ENCODE measurements around the gene CPAMD8. TPM values are rescaled to one million over a fixed set of nuclear protein-coding genes. Genes with fewer than 3 reads are reported as not detected.

CPAMD8 gene
- polyA plus RNA-seq, 1 donor, result 2.4 TPM

DNA sequence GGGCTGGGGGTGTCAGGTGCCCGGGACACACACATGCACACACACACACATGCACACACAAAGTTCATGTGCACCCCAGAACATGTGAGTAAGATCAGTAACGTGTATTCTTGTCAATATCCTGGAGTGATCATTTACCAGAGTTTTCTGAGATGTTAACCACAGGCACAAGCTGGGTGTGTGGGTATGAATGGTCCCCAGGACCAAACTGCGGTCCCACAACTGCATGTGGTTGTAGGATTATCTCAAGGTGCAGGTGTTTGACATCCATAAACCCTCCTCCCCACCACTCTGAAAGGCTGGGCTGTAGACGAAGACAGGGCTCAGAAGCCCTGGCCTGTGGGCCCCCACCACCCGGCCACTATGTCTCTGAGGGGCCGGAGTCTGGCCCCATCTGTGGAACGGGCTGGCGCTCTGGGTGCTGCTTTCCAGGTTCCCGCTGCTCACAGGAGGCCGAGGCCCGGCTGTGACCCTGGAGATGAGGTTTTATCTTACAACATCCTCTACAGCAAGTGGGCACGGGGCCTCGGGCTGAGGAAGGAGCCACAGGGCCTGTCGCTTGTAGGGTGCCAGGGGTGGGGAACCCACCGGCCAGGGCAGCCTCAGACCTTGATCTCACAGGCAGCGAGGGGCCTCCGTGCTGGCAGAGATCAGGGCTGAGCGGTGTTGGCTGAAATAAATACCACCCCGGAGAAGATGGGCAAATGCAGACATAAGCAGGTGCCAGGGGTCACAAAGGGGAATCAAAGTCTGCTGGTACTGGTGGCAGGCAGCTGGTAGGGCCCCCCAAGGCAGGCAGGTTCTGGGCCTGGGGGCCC, 133.5 kb downstream of the CPAMD8 start:
- no peak for DNase-seq (ENCODE audit: low read depth)

DNA sequence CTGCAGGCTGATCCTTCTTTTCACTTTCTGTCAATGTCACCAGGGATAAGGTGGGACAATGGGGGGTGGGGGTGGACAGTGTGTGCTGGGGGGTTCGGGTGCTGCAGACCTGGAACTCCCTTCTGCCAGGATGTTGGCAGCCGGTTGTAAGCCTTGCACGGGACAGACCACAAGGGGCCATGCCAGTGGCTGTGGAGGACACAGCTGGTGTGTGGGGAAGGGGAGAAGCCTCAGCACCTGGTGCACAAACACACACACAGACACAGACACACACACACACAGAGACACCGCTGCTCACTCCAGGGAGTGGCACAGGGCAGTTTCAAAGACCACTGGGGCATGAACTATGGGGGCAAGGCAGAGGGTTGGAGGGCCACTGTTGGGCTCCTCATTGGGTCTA, 134.2 kb downstream of the CPAMD8 start:
- DNase-seq (ENCODE audit: low read depth), result no peak

DNA sequence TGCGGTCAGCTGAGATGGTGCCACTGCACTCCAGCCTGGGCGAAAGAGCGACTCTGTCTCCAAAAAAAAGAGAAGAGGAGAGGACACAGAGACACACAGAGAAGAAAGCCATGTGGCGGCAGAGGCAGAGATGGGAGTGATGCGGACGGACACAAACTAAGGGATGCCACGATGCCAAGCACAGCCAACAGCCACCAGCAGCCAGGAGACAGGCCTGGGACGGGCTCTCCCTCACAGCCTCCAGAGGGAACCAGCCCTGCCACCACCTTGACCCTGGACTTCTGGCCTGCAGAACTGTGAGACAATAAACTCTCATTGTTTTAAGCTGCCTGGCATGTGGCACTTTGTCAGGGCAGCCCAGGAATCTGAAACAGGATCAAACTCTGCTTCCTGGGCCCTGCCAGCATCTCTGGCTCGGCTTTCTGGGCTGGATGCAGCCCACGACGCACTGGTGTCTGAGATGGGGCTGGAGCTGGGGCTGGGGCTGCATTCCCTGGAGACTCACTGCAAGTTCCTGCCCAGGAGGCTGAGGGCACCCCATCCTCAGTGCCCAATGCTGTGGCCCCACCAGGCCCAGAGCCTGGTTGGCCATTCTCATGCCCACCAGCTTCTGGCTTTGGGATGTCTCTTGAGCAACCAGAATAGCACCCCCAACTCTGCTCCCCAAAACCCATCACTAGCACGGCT, 134.8 kb downstream of the CPAMD8 start:
- DNase-seq (ENCODE audit: low read depth), result no peak

DNA sequence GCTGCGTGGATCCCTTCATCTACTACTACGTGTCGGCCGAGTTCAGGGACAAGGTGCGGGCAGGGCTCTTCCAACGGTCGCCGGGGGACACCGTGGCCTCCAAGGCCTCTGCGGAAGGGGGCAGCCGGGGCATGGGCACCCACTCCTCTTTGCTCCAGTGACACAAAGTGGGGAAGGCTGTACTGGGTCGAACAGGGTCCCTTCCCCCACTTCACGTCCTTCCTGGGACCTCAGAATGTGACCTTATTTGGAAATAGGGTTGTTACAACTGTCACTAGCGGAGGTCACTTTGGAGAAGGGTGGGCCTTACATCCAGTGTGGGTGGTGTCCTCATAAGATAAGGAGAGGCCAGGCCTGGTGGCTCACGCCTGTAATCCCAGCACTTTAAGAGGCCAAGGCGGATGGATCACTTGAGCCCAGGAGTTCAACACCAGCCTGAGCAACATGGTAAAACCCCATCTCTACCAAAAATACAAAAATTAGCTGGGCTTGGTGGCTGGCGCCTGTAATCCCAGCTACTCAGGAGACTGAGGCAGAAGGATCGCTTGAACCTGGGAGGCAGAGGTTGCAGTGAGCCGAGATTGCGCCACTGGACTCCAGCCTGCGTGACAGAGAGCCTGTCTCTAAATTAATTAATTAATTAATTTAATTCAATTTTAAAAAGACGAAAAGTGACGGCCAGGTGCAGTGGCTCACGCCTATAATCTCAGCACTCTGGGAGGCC, 136.0 kb downstream of the CPAMD8 start:
- no peak for DNase-seq (ENCODE audit: low read depth)

DNA sequence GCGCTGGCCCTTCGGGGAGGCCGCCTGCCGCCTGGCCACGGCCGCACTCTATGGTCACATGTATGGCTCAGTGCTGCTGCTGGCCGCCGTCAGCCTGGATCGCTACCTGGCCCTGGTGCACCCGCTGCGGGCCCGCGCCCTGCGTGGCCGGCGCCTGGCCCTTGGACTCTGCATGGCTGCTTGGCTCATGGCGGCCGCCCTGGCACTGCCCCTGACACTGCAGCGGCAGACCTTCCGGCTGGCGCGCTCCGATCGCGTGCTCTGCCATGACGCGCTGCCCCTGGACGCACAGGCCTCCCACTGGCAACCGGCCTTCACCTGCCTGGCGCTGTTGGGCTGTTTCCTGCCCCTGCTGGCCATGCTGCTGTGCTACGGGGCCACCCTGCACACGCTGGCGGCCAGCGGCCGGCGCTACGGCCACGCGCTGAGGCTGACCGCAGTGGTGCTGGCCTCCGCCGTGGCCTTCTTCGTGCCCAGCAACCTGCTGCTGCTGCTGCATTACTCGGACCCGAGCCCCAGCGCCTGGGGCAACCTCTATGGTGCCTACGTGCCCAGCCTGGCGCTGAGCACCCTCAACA, 136.6 kb downstream of the CPAMD8 start:
- DNase-seq (ENCODE audit: low read depth), result no peak

DNA sequence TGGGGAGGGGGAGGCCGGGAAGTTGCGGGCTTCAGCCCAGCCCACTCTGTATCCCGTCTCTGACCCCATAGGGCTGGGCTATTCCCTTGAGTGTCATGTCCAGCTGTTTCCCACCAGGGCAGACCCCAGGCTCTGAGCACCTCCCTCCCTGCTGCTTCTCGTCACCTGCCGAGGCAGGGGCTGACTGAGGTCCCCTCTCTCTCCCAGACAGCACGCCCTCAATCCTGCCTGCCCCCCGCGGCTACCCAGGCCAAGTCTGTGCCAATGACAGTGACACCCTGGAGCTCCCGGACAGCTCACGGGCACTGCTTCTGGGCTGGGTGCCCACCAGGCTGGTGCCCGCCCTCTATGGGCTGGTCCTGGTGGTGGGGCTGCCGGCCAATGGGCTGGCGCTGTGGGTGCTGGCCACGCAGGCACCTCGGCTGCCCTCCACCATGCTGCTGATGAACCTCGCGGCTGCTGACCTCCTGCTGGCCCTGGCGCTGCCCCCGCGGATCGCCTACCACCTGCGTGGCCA, 137.2 kb downstream of the CPAMD8 start:
- no peak for DNase-seq (ENCODE audit: low read depth)

DNA sequence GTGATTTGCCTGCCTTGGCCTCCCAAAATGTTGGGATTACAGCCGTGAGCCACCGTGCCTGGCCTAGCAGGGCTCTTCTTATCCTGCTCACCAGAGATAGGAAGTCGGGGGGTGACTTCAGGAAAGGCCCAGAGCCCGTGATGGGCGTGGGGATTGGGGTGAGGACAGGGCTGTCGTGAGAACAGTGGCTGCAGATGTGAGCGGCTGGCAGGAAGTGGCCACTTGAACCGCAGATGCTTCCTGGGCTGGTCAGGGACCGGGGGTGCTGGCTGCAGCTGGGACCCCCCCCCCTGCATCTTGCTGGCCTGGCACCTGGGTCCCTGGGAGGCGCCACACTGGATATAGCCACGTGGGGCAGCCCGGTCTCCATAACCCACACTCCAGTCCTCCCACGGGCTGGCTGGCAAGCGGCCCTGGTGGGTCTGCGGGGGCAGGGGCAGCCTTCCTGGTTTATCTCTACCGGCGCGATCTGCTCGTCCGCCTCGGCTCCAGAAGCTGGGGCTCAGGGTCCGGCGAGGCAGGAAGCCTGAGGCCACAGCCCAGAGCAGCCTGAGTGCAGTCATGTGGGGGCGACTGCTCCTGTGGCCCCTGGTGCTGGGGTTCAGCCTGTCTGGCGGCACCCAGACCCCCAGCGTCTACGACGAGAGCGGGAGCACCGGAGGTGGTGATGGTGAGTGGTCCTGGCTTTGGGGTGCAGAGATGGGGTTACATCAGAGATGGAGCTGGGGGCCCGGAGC, 137.8 kb downstream of the CPAMD8 start, which contains the start of gene F2RL3:
Gene F2RL3 (plus strand): TSS at position 371 of the 737 bp plus-strand sequence. CDS start 191 bp downstream, at position 562.
- DNase-seq (ENCODE audit: low read depth), result no peak

DNA sequence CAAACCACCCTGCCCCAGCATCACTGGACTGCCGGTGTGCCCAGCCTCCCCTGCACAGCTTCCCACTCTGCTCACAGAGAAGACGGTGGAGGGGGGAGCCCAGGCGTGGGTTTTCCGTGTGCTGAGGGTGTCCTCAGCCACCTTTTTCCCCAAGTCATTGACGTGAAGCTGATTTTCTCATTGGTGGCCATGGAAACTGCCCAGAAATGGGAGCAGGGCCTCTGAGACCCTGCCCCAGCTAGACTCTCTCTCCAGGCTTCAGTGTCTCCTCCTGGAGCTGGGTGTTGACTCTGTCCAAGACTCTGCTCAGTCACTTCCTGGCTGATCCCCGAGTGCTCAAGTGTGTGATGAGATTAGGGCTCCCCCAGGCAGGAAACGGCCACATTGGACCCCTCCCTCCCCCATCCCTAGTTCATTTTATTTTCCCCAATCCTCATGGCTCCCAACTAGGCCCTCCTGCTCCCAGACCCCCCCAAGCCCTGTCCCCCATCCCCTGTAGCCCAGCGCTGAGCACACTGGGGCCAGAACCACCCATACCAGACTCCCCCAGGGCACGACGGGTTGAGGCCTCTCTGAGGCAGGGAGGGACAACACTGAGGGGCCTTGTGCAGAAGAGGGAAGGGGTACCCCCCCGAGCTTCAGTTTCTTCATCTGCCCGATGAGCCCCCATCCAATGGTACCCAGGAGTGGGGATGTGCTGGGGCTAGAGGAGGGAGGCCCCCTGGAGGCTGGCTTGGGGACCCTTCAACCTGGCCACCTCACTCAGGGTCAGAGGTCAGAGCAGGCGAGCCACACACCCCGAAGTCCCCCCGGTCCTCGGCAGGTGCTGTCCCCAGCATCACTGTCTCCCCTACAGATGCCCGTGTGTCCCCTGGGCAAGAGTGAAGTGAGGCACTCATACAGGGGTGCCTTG, 139.0 kb downstream of the CPAMD8 start:
- DNase-seq (ENCODE audit: low read depth), result no peak

DNA sequence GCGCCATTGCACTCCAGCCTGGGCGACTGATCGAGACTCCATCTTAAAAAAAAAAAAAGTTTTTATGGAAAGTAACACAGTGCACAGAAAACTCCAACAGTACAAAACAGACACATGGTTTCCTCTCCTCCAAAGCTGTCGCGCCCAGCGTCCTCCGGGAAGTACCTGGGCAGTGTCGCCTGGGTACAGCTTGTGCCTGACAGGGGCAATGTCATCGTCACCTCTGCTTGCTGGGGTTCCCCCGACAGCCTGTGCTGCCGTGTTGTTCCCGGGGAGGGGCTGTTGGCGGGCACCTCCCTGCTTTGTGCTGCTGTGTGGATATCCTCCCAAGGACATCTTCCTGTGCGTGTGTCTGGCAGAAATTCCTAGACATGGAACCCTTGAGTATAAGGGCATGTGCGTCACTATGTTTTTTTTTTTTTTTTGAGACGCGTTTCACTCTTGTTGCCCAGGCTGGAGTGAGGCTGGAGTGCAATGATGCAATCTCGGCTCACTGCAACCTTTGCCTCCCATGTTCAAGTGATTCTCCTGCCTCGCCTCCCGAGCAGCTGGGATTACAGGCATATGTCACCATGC, 140.2 kb downstream of the CPAMD8 start:
- DNase-seq (ENCODE audit: low read depth), result no peak

DNA sequence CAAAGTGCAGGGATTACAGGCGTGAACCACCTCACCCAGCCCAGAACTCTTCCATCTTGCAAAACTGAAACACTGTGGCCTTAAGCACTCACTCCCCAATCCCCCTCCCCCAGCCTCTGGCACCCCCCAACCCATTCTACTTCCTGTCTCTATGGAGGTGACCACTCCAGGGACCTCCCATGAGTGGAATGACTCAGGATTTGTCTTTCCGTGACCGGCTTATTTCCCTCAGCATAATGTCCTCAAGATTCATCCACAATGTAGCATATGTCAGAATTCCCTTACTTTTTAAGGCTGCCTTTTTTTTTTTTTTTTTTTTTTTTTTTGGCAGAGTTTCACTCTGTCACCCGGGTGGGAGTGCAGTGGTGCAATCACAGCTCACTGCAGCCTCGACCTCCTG, 141.4 kb downstream of the CPAMD8 start:
- DNase-seq (ENCODE audit: low read depth), result no peak

DNA sequence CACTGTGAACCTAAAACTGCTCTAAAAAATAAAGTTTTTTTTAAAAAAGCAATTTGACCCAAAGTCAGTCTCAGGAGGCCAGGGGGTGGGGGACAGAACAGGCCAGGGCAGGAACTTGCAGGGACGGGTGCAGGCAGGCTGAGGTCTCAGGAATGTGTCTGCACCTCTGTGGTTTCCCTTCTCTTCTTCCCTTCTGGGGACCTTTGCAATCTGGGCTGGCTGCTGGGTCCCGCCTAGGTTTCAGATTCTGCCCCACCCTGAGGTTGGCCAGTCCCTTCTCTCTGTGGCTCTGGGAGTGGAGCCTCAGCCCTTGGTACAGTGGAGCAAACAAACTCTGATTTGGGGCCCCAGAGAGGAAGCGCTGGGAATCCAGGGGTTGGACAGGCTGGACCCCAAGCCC, 143.1 kb downstream of the CPAMD8 start:
- DNase-seq (ENCODE audit: low read depth), result no peak

DNA sequence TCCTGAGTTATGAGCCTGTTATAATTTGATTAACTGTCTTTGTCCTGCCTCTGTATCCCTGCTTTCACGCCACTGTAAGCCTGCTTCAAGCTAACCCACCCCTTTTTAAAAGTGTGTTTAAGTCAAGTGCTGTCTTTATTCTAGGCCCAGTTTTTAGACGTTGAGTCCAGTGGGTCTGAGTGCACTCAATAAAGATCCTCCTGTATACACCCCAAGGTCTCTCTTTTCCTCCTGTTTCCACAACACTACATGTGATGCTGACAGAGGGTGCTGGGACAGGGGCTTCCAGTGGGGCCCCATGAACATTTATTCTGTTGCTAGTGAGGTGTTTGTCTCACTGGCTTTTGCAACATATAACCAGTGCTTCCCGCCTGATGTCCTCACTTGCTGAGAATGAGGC, 144.5 kb downstream of the CPAMD8 start:
- DNase-seq (ENCODE audit: low read depth), result no peak

DNA sequence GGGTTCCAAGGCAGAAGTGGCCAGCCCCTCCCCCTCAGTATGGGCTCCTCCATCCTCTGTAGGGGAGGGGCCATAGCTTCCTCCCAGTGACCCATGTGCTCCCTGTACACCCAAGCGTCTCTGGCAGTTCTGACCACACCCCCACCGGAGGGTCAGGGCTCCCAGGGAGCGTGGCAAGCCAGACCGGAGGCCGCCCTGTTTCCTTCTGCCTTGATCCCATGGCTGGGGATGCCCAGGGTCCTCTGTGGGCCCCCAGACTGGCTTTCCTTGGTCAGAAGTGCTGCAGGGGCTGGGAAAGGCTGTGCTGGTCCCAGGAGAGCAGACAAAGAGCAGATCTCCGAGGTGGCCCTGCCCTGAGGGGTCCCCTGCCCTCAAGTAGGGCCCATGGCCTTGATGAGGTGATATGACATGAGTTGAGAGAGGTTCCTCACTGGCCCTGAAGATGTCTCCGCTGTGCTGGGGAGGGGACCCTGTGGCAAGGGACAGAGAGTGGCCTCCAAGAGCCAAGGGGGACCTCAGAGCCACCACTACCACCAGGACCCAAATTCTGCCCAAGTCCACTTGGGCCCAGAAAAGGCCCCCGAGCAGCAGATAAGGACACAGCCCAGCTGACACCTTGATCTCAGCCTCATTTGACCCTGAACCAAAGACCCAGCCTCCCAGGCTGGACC, 145.6 kb downstream of the CPAMD8 start:
- DNase-seq (ENCODE audit: low read depth), result no peak

DNA sequence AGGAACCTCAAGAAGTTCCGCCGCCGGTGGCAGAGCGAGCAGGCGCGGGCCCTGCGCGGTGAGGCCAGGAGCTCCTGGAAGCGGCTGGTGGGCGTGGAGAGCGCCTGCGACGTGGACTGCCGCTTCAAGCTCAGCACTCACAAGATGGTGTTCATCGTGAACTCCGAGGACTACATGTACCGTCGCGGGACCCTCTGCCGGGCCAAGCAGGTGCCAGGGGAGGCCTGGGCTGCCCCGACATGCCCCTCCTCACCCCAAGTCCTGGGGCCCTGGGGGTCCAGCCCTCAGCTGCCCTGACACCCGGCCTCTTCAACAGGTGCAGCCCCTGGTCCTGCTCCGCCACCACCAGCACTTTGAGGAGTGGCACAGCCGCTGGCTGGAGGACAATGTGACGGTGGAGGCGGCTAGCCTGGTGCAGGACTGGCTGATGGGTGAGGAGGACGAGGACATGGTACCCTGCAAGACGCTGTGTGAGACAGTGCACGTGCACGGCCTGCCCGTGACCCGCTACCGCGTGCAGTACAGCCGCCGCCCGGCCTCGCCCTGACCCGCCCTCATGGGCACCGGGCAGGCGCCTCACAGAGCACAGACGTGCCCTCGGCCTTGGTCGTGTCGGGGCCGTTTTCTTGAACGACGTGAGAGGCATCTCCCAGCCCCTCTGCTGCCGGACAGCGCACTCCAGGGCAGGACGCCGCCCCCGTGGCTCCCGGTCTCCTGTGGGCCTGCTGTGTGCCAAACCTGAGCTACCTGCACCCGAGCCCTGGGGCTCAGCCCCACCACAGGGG, 148.2 kb downstream of the CPAMD8 start:
- no peak for DNase-seq (ENCODE audit: low read depth)

DNA sequence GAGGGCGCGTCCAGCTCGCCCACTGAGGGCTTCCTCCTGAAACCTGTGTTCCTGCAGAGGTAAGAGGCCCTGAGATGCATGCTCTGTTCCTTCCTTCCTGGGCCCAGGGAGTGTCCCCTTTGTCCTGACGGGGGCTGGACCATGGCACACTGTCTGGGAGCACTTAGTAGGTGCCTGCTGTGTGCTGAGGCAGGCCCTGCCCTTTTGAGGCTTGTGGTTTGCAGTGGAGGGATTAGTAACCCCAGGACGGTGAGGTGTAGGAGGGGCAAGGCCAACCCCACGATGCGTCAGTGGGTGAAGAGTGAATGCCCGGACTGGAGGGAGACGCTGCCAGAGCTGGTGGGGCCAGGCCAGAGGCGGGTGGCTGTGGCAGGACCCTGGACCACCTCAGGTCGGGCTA, 149.0 kb downstream of the CPAMD8 start:
- DNase-seq (ENCODE audit: low read depth), result no peak

DNA sequence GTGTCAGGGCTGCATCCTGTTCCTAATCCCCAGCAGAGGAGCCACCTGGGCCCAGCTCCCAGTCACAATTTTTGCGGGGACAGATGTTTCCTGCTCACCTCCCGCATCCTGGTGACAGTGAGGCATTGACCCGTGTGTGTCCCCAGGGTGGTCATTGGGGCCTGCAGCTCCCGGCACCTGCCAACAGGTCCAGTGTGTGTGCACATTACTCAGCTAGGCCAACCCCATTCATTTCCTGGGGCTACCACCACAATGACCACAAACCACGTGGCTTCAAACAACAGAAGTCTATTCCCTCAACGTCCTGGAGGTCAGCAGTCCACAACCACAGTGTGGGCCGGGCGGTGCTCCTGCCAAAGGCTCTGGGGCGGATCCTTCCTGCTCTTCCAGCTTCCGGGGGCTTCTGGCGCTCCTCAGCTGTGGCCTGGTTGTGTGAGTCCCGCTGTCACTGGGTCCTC, 149.7 kb downstream of the CPAMD8 start:
- DNase-seq (ENCODE audit: low read depth), result no peak

DNA sequence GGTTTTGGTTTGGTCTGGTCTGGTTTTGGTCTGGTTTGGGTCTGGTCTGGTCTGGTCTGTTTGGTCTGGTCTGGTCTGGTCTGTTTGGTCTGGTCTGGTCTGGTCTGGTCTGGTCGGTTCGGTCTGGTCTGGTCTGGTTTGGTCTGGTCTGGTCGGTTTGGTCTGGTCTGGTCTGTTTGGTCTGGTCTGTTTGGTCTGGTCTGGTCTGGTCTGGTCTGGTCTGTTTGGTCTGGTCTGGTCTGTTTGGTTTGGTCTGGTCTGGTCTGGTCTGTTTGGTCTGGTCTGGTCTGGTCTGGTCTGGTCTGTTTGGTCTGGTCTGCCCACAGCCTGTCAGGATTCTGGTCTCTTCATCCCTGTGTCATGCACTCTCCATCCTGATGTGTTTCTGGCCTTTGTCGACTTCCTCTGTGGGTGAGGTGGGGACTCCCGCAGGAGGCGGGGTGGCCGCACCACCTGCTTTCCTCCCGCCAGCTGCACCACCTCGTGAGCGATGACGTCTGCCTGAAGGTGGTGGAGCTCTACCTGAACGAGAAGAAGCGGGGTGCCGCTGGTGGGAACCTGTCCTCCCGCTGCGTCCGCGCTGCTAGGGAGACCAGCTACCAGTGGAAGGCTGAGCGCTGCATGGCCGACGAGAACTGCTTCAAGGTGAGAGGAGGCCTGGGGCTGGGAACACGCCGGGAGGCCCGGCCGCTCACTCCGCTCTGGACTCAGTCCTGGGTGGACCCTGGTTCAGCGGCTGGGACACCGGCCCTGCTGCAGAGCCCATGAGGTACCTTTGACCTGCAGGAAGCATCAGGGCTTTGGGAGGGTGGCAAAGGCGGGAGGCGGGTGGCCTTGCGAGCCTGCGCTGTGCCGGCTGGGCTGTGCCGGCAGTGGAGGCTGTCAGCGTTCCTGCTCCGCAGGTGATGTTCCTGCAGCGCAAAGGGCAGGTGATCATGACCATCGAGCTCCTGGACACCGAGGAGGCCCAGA, 150.7 kb downstream of the CPAMD8 start:
- no peak for DNase-seq (ENCODE audit: low read depth)
